Immature natural killer cell (primary cell): ENCODE data around the gene DGKE. TPM values are rescaled to one million over a fixed set of nuclear protein-coding genes. Genes with fewer than 3 reads are reported as not detected.

Source experiments
- DNase-seq, 3 donors: peaks; one replicate each; pipeline ENCODE4 v3.0.0; 2022; ENCODE audit warnings: mixed read lengths in 1 of 3
- H3K27ac Mint-ChIP-seq, 6 donors: one replicate each; pipeline ENCODE4 v1.8.0; 2020; ENCODE audit warnings: mixed read lengths in 6 of 6, mild to moderate bottlenecking in 5 of 6, inconsistent platforms in 4 of 6, moderate library complexity in 3 of 6
- H3K27me3 Mint-ChIP-seq, 3 donors: one replicate each; pipeline ENCODE4 v1.8.0; 2020 to 2021; ENCODE audit warnings: low read depth in 3 of 3, mild to moderate bottlenecking in 3 of 3, mixed read lengths in 3 of 3, moderate library complexity in 3 of 3, inconsistent platforms in 1 of 3
- H3K36me3 Mint-ChIP-seq, 3 donors: one replicate each; pipeline ENCODE4 v1.8.0; 2020; ENCODE audit warnings: mixed read lengths in 3 of 3, inconsistent platforms in 2 of 3, mild to moderate bottlenecking in 2 of 3
- H3K4me1 Mint-ChIP-seq, 2 donors: one replicate each; pipeline ENCODE4 v1.8.0; 2020; ENCODE audit warnings: inconsistent platforms in 2 of 2, mild to moderate bottlenecking in 2 of 2, mixed read lengths in 2 of 2, moderate library complexity in 1 of 2
- H3K4me3 Mint-ChIP-seq, 5 donors: one replicate each; pipeline ENCODE4 v1.8.0; 2020; ENCODE audit warnings: mild to moderate bottlenecking in 5 of 5, mixed read lengths in 5 of 5, inconsistent platforms in 3 of 5, moderate library complexity in 3 of 5
- H3K9me3 Mint-ChIP-seq, 6 donors: one replicate each; pipeline ENCODE4 v1.8.0; 2020; ENCODE audit warnings: mild to moderate bottlenecking in 6 of 6, mixed read lengths in 6 of 6, inconsistent platforms in 4 of 6, moderate library complexity in 3 of 6
- polyA plus RNA-seq, 3 donors: library from polyadenylated mRNA; unstranded; fragments of 300-500 nt; fragmentation: Illumina TruSeq; gene quantifications; one replicate each; pipeline ENCODE4 v1.2.3, GENCODE V29; 2021

Gene DGKE
- 1 to 10 TPM; 5.1 to 5.5 (median 5.3) TPM for polyA plus RNA-seq

- Mint-ChIP-seq H3K27ac (peak within 1 kb of the TSS; percentile 84 to 95 (median 91)), H3K4me3 (peak within 1 kb of the TSS; percentile 89 to 97 (median 94)), H3K27me3 (peaks cover 0 to 8% (median 5%) of the 10 kb centered on the region in 3 donors), H3K4me1 (peaks cover 29 to 46% of the 10 kb centered on the region in 2 donors), H3K9me3 (no peaks in the 10 kb centered on the region), H3K36me3 (peaks cover 3 to 15% (median 13%) of the 10 kb centered on the region in 3 donors)
- peak; percentile 98 to 99 (median 99) for DNase-seq
Observed at GRCh38 chr17:56833809-56834379, at the start of gene DGKE, which contains the start of gene C17orf67. Gene DGKE (plus strand): TSS chr17:56834151. CDS start chr17:56834796, 645 bp downstream. Gene C17orf67 (minus strand): TSS chr17:56833920. CDS start chr17:56815810, 18,110 bp downstream.

GRCh38 chr17:56785405-56785804 lies 48.5 kb upstream of the DGKE start:
- no peak for DNase-seq
- Mint-ChIP-seq H3K27ac (no peak overlapping the region), H3K9me3 (no peaks in the 10 kb centered on the region), H3K4me3 (no peak overlapping the region), H3K36me3 (peaks cover 0 to 6% (median 0%) of the 10 kb centered on the region in 3 donors), H3K27me3 (peaks cover 2 to 10% (median 5%) of the 10 kb centered on the region in 3 donors), H3K4me1 (peaks cover 15 to 19% of the 10 kb centered on the region in 2 donors)

GRCh38 chr17:56785997-56786680 lies 47.8 kb upstream of the DGKE start:
- H3K4me1 Mint-ChIP-seq: peaks cover 13 to 17% of the 10 kb centered on the region in 2 donors
- no peak for DNase-seq
- H3K36me3 Mint-ChIP-seq: peaks cover 0 to 6% (median 0%) of the 10 kb centered on the region in 3 donors
- peaks cover 2 to 8% (median 3%) of the 10 kb centered on the region in 3 donors for H3K27me3 Mint-ChIP-seq
- no peak overlapping the region for H3K4me3 Mint-ChIP-seq
- H3K27ac Mint-ChIP-seq: peak overlapping the region in 2 of 6 donors; percentile 0 to 7
- H3K9me3 Mint-ChIP-seq: peaks cover 0 to 3% (median 0%) of the 10 kb centered on the region in 6 donors

DNA sequence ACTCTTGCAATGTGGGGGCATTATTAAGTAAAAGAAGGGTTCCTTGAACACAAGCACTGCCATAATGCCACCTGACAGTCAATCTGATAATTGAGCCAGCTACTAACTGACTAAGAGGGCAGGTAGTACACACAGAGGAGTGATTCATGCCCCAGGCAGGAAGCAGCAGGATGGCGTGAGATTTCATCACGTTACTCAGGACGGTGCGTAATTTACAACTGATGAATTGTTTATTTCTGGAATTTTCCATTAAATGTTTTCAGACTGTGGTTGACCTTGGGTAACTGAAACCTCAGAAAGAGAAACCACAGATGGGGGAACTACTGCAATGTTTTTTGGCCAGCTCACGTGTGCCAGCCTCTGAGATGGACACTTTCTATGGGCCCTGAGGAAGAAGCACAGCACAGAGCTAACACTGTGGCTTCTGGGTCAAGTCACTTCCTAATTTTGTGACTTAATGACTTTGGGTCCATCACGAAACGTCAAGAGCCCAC lies 46.9 kb upstream of the DGKE start:
- H3K27ac Mint-ChIP-seq: peak overlapping the region in 3 of 6 donors; percentile 18 to 46 (median 31)
- H3K4me3 Mint-ChIP-seq: peak overlapping the region; percentile 26 to 62 (median 37)

GRCh38 chr17:56792267-56792666 lies 41.7 kb upstream of the DGKE start:
- Mint-ChIP-seq H3K36me3 (peaks cover 0 to 12% (median 4%) of the 10 kb centered on the region in 3 donors), H3K9me3 (peaks cover 0 to 6% (median 5%) of the 10 kb centered on the region in 6 donors), H3K27me3 (peaks cover 2 to 6% (median 6%) of the 10 kb centered on the region in 3 donors), H3K27ac (peak overlapping the region in 4 of 6 donors; percentile 49 to 83 (median 75)), H3K4me1 (peaks cover 4 to 7% of the 10 kb centered on the region in 2 donors), H3K4me3 (peak overlapping the region in 2 of 5 donors; percentile 36 to 54)
- no peak for DNase-seq

More for the DNA sequence above, 46.9 kb upstream of the DGKE start:
- H3K9me3 Mint-ChIP-seq: peaks cover 0 to 3% (median under 1%) of the 10 kb centered on the region in 6 donors
- DNase-seq: peak; percentile 32 to 43 (median 41)
- H3K4me1 Mint-ChIP-seq: peaks cover 13 to 17% of the 10 kb centered on the region in 2 donors
- peaks cover 0 to 6% (median under 1%) of the 10 kb centered on the region in 3 donors for H3K36me3 Mint-ChIP-seq
- H3K27me3 Mint-ChIP-seq: peaks cover 2 to 6% (median 4%) of the 10 kb centered on the region in 3 donors

DNA sequence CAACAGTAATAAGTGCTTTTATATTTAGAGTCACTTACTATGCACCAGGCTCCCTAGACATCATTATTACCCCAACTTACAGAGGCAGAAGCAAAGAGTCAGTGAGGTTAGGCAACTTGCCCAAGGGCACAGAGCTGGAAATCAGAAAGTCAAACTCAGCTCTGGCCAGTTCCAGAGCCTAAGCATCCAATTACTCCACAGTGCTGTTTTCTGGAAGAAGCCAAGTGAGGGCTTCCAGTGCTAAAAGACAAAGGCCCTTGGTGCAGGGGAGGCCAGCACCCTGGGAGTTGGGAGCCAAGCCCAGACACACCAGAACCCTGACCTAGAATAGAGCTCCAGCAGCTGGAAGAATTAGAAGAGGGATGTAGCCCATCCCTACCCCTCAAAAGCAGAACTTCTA lies 40.4 kb upstream of the DGKE start:
- H3K9me3 Mint-ChIP-seq: peaks cover 0 to 6% (median 5%) of the 10 kb centered on the region in 6 donors
- DNase-seq: no peak
- no peak overlapping the region for H3K27ac Mint-ChIP-seq
- no peaks in the 10 kb centered on the region for H3K4me1 Mint-ChIP-seq
- peaks cover 0 to 17% (median 4%) of the 10 kb centered on the region in 3 donors for H3K36me3 Mint-ChIP-seq
- peaks cover 2 to 6% (median 6%) of the 10 kb centered on the region in 3 donors for H3K27me3 Mint-ChIP-seq
- H3K4me3 Mint-ChIP-seq: no peak overlapping the region

GRCh38 chr17:56793957-56794356 lies 40.0 kb upstream of the DGKE start:
- Mint-ChIP-seq H3K4me3 (no peak overlapping the region), H3K4me1 (no peaks in the 10 kb centered on the region), H3K27me3 (peaks cover 2 to 6% (median 6%) of the 10 kb centered on the region in 3 donors), H3K36me3 (peaks cover 0 to 17% (median 4%) of the 10 kb centered on the region in 3 donors), H3K27ac (no peak overlapping the region), H3K9me3 (peaks cover 0 to 6% (median 5%) of the 10 kb centered on the region in 6 donors)
- no peak for DNase-seq

GRCh38 chr17:56795221-56795865 lies 38.6 kb upstream of the DGKE start:
- Mint-ChIP-seq H3K9me3 (peaks cover 0 to 6% (median 5%) of the 10 kb centered on the region in 6 donors), H3K36me3 (peaks cover 1 to 14% (median 4%) of the 10 kb centered on the region in 3 donors), H3K27me3 (peaks cover 2 to 6% (median 4%) of the 10 kb centered on the region in 3 donors), H3K4me1 (no peaks in the 10 kb centered on the region), H3K27ac (no peak overlapping the region), H3K4me3 (no peak overlapping the region)
- no peak for DNase-seq

GRCh38 chr17:56796536-56796935 lies 37.4 kb upstream of the DGKE start:
- peaks cover 0 to 6% (median 4%) of the 10 kb centered on the region in 6 donors for H3K9me3 Mint-ChIP-seq
- no peak overlapping the region for H3K4me3 Mint-ChIP-seq
- DNase-seq: no peak
- no peak overlapping the region for H3K27ac Mint-ChIP-seq
- peaks cover 2 to 4% (median 3%) of the 10 kb centered on the region in 3 donors for H3K27me3 Mint-ChIP-seq
- H3K36me3 Mint-ChIP-seq: peaks cover 4 to 16% (median 4%) of the 10 kb centered on the region in 3 donors
- no peaks in the 10 kb centered on the region for H3K4me1 Mint-ChIP-seq

DNA sequence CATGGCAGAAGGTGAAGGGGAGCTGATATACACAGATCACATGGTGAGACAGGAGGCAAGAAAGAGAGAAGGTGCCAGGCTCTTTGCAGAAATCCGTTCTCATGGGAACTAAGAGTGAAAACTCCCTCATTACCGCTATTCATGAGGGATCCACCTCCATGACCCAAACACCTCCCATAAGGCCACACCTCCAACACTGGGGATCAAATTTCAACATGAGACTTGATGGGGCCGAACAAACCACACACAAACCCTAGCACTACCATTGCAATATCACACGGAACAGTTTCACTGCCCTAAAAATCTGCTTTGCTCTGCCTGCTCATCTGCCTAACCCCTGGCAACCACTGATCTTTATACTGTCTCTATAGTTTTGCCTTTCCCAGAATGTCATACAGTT lies 35.0 kb upstream of the DGKE start:
- H3K4me3 Mint-ChIP-seq: no peak overlapping the region
- no peak for DNase-seq
- H3K9me3 Mint-ChIP-seq: no peaks in the 10 kb centered on the region
- H3K27me3 Mint-ChIP-seq: no peaks in the 10 kb centered on the region
- no peak overlapping the region for H3K27ac Mint-ChIP-seq
- peaks cover 0 to 13% (median 4%) of the 10 kb centered on the region in 3 donors for H3K36me3 Mint-ChIP-seq
- no peaks in the 10 kb centered on the region for H3K4me1 Mint-ChIP-seq

GRCh38 chr17:56801459-56802178 lies 32.3 kb upstream of the DGKE start:
- H3K9me3 Mint-ChIP-seq: no peaks in the 10 kb centered on the region
- no peak overlapping the region for H3K27ac Mint-ChIP-seq
- DNase-seq: no peak
- H3K4me1 Mint-ChIP-seq: no peaks in the 10 kb centered on the region
- peaks cover 0 to 8% (median 5%) of the 10 kb centered on the region in 3 donors for H3K36me3 Mint-ChIP-seq
- H3K4me3 Mint-ChIP-seq: no peak overlapping the region
- H3K27me3 Mint-ChIP-seq: no peaks in the 10 kb centered on the region

DNA sequence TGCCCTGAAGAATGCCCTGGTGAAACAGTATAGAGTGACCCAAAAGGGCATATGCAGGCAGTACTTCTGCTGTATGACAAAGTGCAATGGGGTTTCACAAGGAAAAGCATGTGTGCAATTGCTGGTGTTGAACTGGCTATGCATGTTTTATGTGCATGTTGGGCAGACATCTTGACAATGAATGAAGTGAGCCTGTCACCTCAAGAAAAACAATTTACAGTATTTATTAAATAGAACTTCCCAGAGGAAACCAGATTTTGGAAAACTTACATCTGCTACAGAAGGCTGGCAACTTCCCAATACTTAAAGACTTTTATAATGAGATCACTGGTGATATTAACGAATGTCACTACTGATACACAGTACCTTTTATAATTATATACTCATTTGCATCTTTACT lies 30.9 kb upstream of the DGKE start:
- Mint-ChIP-seq H3K9me3 (no peaks in the 10 kb centered on the region), H3K4me3 (no peak overlapping the region), H3K27ac (no peak overlapping the region), H3K36me3 (peaks cover 0 to 9% (median 7%) of the 10 kb centered on the region in 3 donors), H3K4me1 (no peaks in the 10 kb centered on the region), H3K27me3 (peaks cover 0 to 3% (median 0%) of the 10 kb centered on the region in 3 donors)
- DNase-seq: no peak

- Mint-ChIP-seq H3K4me3 (no peak overlapping the region), H3K27ac (no peak overlapping the region), H3K27me3 (peaks cover 0 to 3% (median 0%) of the 10 kb centered on the region in 3 donors), H3K4me1 (no peaks in the 10 kb centered on the region), H3K36me3 (peaks cover 0 to 9% (median 7%) of the 10 kb centered on the region in 3 donors), H3K9me3 (no peaks in the 10 kb centered on the region)
- DNase-seq: no peak
Observed at GRCh38 chr17:56804454-56804853, 29.5 kb upstream of the DGKE start.
